HL-60 (cell line): Measurements from ENCODE around the gene MYLK2.

Experiments used
- DNase-seq, 2 experiments: peaks; one replicate each; pipeline ENCODE4 v3.0.0-alpha.2; 2010 to 2020; ENCODE audit warnings: low read depth in 1 of 2, low spot score in 1 of 2
- H3K27ac ChIP-seq: fragments of 250-450 bp; sonication (Bioruptor Pico); replicated peaks from 2 replicates; pipeline ENCODE4 v1.5.1; 2020; ENCODE audit warnings: mild to moderate bottlenecking, moderate library complexity
- H3K27me3 ChIP-seq: fragments of 250-450 bp; sonication (Bioruptor Pico); 2 replicates; pipeline ENCODE4 v1.5.1; 2021; ENCODE audit warnings: mild to moderate bottlenecking, moderate library complexity; ENCODE audit not compliant: insufficient read depth, poor library complexity, severe bottlenecking
- H3K4me3 ChIP-seq: replicated peaks from 2 replicates; pipeline ENCODE4 v1.5.1; 2011; ENCODE audit warnings: mild to moderate bottlenecking, control low read depth, low read length; ENCODE audit not compliant: insufficient read depth
- GABPA ChIP-seq: IDR thresholded peaks from 2 replicates; pipeline ENCODE4 v1.6.1; 2012; ENCODE audit warnings: low read depth
- POLR2AphosphoS5 ChIP-seq: IDR thresholded peaks from 2 replicates; pipeline ENCODE4 v1.6.1; 2012; ENCODE audit warnings: low read depth
- SPI1 ChIP-seq: IDR thresholded peaks from 2 replicates; pipeline ENCODE4 v1.6.1; 2012; ENCODE audit warnings: low read depth, mild to moderate bottlenecking, borderline replicate concordance
- TF ChIP-seq, protein P1 (sequence below): IDR thresholded peaks from 2 replicates; pipeline ENCODE4 v1.6.1; 2012; ENCODE audit warnings: low read depth; ENCODE audit not compliant: insufficient replicate concordance
- TF ChIP-seq, protein P2 (sequence below): IDR thresholded peaks from one replicate; pipeline ENCODE4 v1.5.1; 2011; ENCODE audit warnings: low read length, control low read depth, inconsistent platforms; ENCODE audit not compliant: insufficient read depth

Gene MYLK2

DNA sequence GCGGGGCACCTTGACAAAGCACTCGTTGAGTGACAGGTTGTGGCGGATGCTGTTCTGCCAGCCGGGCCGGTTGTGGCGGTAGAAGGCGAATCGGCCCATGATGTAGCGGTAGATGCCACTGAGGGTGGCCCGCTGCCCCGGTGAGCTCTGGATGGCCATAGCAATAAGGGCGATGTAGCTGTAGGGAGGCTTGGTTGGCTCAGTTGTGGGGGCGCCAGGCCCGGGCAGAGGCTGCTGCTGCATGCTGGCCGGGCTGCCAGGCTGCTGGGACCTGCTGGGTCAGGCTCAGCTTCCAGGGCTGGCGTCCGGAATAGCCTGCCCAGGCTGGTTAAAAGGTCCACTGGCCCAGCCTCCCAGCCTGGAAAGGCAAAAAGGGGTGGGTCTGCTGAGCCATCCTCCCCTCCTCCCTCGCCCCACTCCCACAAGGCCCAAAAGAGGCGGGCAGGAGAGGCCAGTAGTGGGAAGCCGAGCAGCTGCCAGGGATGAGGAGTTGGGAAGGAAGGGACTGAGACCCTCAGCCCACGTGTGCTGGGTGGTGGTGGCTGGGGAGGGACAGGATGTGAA lies 26.2 kb downstream of the MYLK2 start, which contains the start of gene FOXS1:
Gene FOXS1 (minus strand): TSS at position 305 of the 564 bp plus-strand sequence. CDS start 62 bp downstream, at position 243.
- TF ChIP-seq GABPA: no peak
- Histone ChIP-seq H3K4me3 (no peak within 1 kb of the TSS), H3K27ac (no peak within 1 kb of the TSS), H3K27me3 (peaks cover 26% of the 10 kb centered on the region)
- DNase-seq: no peak

DNA sequence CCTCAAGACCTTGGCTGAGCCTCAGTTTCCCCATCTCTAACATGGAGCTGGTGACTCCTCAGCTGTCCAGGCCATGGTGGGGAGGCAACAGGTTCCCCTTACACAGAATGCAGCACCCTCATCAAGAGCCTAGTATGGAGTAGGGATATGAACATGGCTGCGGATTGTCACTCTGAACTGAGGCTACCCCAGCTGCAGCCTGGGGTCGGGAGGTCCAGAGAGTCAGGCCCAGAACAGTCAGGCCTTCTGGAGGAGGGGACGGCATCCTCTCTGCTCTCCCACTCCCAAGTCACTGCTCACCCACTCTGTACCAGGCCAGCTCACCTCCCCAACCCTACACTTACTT lies 27.6 kb downstream of the MYLK2 start:
- Histone ChIP-seq H3K27me3 (peaks cover 30% of the 10 kb centered on the region), H3K27ac (no peak overlapping the region), H3K4me3 (no peak overlapping the region)
- no peak for DNase-seq
- TF ChIP-seq, protein P1, sequence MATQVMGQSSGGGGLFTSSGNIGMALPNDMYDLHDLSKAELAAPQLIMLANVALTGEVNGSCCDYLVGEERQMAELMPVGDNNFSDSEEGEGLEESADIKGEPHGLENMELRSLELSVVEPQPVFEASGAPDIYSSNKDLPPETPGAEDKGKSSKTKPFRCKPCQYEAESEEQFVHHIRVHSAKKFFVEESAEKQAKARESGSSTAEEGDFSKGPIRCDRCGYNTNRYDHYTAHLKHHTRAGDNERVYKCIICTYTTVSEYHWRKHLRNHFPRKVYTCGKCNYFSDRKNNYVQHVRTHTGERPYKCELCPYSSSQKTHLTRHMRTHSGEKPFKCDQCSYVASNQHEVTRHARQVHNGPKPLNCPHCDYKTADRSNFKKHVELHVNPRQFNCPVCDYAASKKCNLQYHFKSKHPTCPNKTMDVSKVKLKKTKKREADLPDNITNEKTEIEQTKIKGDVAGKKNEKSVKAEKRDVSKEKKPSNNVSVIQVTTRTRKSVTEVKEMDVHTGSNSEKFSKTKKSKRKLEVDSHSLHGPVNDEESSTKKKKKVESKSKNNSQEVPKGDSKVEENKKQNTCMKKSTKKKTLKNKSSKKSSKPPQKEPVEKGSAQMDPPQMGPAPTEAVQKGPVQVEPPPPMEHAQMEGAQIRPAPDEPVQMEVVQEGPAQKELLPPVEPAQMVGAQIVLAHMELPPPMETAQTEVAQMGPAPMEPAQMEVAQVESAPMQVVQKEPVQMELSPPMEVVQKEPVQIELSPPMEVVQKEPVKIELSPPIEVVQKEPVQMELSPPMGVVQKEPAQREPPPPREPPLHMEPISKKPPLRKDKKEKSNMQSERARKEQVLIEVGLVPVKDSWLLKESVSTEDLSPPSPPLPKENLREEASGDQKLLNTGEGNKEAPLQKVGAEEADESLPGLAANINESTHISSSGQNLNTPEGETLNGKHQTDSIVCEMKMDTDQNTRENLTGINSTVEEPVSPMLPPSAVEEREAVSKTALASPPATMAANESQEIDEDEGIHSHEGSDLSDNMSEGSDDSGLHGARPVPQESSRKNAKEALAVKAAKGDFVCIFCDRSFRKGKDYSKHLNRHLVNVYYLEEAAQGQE: no peak
- TF ChIP-seq, protein P2, sequence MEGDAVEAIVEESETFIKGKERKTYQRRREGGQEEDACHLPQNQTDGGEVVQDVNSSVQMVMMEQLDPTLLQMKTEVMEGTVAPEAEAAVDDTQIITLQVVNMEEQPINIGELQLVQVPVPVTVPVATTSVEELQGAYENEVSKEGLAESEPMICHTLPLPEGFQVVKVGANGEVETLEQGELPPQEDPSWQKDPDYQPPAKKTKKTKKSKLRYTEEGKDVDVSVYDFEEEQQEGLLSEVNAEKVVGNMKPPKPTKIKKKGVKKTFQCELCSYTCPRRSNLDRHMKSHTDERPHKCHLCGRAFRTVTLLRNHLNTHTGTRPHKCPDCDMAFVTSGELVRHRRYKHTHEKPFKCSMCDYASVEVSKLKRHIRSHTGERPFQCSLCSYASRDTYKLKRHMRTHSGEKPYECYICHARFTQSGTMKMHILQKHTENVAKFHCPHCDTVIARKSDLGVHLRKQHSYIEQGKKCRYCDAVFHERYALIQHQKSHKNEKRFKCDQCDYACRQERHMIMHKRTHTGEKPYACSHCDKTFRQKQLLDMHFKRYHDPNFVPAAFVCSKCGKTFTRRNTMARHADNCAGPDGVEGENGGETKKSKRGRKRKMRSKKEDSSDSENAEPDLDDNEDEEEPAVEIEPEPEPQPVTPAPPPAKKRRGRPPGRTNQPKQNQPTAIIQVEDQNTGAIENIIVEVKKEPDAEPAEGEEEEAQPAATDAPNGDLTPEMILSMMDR: no peak
- TF ChIP-seq POLR2AphosphoS5: no peak
- no peak for TF ChIP-seq SPI1
- TF ChIP-seq GABPA: no peak

DNA sequence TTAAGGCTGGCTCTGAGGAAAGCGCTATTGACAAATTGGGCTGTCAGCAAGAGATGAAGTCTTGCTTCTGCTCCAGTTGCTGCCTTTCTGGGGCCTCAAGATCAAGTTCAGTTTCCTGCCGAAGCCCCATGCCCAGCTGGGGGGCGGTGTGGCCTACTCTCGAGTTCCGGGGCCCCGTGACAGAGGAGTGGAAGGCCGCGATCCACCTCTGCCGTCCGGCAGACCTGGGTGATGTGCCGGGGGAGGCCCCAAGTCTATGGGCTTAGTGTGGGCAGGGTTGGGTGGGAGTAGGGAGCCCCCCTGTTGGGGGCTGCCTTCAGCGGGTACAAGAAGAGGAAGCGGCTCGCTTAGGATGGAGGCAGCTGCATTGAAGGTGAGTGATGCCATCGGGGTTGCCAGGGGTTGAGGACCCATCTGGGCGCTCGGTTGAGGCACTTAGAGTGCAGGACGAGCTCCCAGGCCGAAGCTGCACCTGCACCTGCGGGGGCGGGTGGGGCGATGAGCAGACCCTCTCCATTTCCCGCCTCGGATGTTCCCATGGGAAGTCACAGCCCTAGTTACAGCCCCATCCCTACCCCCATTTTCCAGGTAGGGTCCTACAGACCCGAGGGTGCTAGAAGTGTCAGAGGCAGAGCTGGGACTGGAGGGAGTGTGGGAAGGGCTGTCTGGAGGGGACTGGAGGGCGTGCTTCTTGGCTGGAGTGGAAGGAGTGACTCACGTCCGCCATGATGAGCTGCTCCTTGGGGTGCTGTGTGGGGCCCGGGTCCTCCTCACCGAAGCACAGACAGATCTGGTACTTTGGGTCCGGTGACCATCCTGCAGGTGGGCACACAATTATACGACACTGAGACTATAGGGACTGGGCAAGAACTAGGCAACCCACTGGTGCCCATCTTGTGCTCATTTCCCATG lies 29.2 kb downstream of the MYLK2 start:
- TF ChIP-seq POLR2AphosphoS5 (no peak), GABPA (no peak), SPI1 (no peak)
- TF ChIP-seq, protein P2: no peak
- TF ChIP-seq, protein P1: no peak
- peaks cover 30% of the 10 kb centered on the region for H3K27me3 ChIP-seq
- no peak overlapping the region for H3K27ac ChIP-seq
- no peak for DNase-seq
- no peak overlapping the region for H3K4me3 ChIP-seq

DNA sequence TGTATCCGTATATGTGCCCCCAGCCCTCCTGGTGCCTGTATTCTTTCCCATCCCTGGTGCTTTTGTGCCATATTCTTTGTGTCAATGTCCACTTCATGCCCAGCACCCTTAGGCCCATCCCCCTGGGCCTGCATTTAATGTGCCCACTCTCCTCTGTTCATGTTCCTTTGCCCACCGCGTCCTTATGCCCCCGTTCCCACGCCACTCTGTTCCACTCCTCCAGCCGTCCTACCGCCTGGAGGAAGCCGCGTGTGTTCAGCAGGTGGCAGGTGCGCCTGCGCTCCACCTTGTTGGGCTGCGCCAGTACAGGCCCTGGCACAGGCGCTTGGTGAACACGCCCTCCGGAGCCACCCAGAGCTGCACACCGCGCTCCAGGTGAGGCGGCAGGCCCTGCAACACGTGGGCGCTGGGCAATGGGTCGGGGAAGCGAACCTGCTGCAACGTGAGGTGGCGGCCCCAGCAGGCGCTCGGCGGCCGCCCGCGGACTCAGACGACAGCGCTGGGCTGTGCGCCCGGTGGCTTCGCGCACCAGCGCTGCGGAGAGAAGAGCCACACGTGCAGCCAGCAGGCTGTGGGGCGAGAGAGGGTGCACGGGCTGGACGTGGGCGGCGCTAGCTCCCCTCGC lies 30.3 kb downstream of the MYLK2 start:
- no peak for DNase-seq
- no peak overlapping the region for H3K27ac ChIP-seq
- TF ChIP-seq, protein P2: no peak
- TF ChIP-seq GABPA: no peak
- no peak for TF ChIP-seq SPI1
- no peak for TF ChIP-seq POLR2AphosphoS5
- TF ChIP-seq, protein P1: no peak
- H3K27me3 ChIP-seq: peaks cover 30% of the 10 kb centered on the region
- H3K4me3 ChIP-seq: no peak overlapping the region
